AG10803 (cell line): ENCODE data around the gene DLX4.

Experiments
- DNase-seq: peaks from one replicate; pipeline ENCODE4 v3.0.0; 2010; ENCODE audit warnings: low read depth
- H3K4me3 ChIP-seq: 2 replicates; pipeline ENCODE4 v1.5.1; 2011; ENCODE audit warnings: mild to moderate bottlenecking, low read length, control low read depth
- TF ChIP-seq, protein P1 (sequence below): conservative IDR thresholded peaks from 2 replicates; pipeline ENCODE4 v1.5.1; 2011; ENCODE audit warnings: mild to moderate bottlenecking, low read length, control low read depth, inconsistent platforms

DLX4 gene

DNA sequence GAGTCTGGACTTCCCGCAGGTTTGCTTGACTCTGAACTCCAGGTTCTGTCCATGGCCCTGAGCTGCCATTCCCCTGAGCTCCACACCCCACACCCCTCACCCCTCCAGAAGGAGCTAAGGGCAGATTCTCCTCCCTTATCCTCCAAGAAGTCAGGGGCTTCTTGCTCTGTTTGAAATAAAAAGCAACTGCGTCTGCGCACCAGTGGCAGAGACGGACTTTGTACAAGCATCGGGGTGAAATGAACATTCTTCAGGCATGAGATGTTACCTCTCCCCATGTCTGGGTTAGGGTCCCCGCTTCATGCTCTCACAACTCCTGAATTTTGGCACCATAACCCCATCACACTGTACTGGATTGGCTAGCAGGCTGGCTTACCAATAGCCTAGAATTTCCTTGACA lies 36.1 kb upstream of the DLX4 start:
- no peak for DNase-seq
- H3K4me3 ChIP-seq: no peak overlapping the region
- TF ChIP-seq, protein P1, sequence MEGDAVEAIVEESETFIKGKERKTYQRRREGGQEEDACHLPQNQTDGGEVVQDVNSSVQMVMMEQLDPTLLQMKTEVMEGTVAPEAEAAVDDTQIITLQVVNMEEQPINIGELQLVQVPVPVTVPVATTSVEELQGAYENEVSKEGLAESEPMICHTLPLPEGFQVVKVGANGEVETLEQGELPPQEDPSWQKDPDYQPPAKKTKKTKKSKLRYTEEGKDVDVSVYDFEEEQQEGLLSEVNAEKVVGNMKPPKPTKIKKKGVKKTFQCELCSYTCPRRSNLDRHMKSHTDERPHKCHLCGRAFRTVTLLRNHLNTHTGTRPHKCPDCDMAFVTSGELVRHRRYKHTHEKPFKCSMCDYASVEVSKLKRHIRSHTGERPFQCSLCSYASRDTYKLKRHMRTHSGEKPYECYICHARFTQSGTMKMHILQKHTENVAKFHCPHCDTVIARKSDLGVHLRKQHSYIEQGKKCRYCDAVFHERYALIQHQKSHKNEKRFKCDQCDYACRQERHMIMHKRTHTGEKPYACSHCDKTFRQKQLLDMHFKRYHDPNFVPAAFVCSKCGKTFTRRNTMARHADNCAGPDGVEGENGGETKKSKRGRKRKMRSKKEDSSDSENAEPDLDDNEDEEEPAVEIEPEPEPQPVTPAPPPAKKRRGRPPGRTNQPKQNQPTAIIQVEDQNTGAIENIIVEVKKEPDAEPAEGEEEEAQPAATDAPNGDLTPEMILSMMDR: no peak

DNA sequence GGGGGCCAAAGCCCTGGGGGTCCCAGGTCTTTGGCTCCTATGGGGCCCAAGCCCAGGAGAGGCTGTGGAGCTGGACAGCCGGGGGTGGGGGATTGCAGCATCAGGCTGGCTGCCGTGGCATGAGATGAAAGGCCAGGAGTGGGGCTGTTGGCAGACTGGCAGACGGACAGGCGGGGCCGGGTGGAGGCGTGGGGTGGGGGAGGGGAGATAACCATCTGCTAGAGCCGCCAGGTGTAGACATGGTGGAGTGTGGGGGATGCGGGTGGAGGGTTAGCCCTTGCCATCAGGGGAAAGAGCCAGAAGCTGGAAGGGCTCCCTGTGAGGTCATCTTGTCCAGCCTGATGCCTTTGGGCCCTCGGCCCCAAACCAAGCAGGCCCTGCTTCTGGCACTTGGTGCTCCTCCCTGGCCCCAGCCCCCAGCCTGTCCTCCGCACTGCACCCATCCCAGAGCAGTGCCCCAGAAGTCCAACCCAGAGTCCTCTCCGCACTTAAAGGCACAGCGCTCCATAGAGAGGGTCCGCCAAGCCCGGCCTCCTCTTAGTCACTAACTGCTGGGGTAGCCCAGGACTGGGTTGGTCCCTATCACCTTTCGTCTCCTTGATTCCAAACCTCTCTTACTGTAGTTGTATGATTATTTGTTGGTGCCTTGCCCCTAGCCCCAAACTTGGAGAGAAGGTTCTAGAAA lies 33.3 kb upstream of the DLX4 start:
- H3K4me3 ChIP-seq: no peak overlapping the region
- TF ChIP-seq, protein P1: no peak
- DNase-seq: no peak

DNA sequence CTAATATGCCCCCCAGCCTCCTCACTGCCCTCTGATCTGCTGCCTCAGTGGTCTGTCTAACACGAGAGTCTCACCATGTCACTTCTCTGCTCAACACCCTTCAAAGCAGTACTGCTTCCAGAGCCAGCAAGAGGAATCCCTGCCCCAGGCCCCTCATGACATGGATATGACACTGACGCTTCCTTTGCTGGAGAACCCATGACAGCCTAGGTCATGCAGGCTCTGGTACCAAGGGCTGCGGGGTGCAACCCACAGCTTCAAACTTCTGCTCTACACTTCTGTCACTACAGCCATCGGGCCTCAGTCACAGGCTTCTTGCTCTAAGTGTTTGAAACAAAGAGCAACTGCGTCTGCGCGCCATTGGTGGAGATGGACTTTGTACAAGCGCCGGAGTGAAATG lies 32.6 kb upstream of the DLX4 start:
- no peak for DNase-seq
- no peak overlapping the region for H3K4me3 ChIP-seq
- TF ChIP-seq, protein P1: no peak

DNA sequence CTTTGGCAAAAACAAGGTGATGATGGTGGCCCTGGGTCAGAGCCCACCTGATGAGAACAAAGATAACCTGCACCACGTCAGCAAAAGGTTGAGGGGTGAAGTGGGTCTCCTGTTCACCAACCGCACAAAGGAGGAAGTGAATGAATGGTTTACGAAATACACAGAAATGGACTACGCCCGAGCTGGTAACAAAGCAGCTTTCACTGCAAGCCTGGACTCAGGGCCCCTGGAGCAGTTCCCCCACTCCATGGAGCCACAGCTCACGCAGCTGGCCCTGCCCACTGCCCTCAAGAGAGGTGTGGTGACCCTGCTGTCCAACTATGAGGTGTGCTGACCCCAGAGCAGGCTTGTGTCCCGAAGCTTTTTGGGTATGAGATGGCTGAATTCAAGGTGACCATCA lies 29.7 kb upstream of the DLX4 start:
- DNase-seq: no peak
- TF ChIP-seq, protein P1: no peak
- H3K4me3 ChIP-seq: no peak overlapping the region

DNA sequence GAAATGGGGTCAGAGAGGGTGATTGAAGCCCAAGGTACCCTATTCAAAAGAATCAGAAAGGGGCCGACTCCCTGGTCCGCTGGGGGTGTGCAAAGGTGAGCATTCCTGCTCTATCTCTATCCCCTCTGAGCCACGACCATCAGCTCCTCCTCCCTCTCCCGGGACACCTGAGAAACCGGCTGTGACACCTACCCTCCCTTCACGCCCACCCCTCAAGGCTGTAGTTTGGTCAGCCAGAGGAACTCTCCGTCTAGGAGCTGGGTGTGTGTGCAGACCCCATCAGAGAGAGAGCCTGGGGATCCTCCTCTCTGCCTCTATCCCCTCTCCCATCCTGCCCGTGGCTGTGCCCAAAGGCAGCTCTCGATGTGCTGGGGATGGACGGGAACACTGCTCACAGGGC lies 27.6 kb upstream of the DLX4 start:
- TF ChIP-seq, protein P1: no peak
- DNase-seq: no peak
- no peak overlapping the region for H3K4me3 ChIP-seq

DNA sequence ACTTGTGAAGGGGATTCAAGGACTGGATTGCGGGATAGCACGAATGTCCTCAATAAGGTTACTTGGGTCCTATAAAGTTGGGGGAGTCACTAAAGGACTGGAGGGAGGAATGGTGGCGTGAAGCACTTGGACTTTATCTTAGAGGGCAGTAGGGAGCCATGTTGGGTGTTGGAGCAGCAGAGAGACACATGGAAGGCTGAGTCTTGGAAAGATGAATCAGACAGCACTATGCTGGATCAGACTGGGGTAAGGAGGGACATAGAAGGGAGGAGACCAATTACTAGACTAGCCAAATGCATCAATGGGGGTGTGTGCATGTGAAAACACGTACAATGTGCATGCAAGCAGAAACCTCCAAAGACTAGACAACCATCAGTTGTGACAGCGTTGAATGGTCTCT lies 26.0 kb upstream of the DLX4 start:
- TF ChIP-seq, protein P1: no peak
- no peak for DNase-seq
- H3K4me3 ChIP-seq: no peak overlapping the region

DNA sequence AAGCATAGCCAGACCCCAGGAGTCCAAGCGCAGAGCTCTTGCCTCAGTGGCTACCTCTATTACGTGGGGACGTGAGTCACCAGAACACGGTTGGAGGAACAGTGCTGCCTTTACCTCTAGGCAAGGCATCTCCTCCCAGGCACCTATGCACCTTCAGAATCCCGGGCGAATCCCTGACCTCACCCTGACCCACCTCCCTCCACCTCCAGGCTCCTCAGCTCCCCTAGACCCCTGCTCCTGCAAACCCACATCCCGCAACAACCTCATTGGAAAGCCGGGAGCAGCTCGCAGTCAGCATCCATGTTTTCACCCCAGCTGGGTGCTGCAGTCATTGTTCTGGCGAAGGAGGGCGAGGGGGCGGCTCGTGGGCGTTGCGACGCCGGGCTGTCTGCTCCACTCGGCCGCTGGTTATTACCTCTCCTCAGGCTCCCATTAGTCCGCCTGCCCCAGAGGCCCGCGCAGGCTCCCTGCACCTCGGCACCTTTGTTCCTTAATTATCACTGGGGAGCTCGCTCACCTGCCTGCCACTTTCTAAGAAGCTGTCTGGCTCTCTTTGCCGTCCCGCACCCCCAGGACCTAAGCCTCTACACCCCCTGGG lies 24.6 kb upstream of the DLX4 start:
- TF ChIP-seq, protein P1: no peak
- DNase-seq: no peak
- no peak overlapping the region for H3K4me3 ChIP-seq
